Uterus (tissue), 2 donors: ENCODE measurements around the gene S1PR3.

Experiments used
- CTCF ChIP-seq, 4 experiments: fragments of 200-600 bp in 2 of 4; fragments of 450-650 bp in 2 of 4; sonication (generic) in 2 of 4; IDR thresholded peaks; one replicate each; pipeline ENCODE4 v1.5.1; 2016 to 2019; ENCODE audit warnings: antibody characterized with exemption in 4 of 4, mild to moderate bottlenecking in 2 of 4, moderate library complexity in 1 of 4
- POLR2A ChIP-seq, 2 donors: fragments of 450-650 bp; IDR thresholded peaks; one replicate each; pipeline ENCODE4 v1.6.1; 2016; ENCODE audit warnings: antibody characterized with exemption in 2 of 2, mild to moderate bottlenecking in 1 of 2, moderate library complexity in 1 of 2

- TF ChIP-seq CTCF (IDR thresholded peaks at IDR 0.05) (no peak), POLR2A (IDR thresholded peaks at IDR 0.05) (no peak)
These were observed 16.6 kb upstream of the S1PR3 start for GRCh38 chr9:88974641-88975040.
